Ovary (tissue), 9 donors: ENCODE results near the gene KCTD5. TPM values are rescaled to one million over a fixed set of nuclear protein-coding genes. Genes with fewer than 3 reads are reported as not detected.

Experiments used
- DNase-seq, 5 donors: peaks; one replicate each; pipeline ENCODE4 v3.0.0-alpha.2; 2019 to 2020
- H3K27ac ChIP-seq, 2 donors: fragments of 200-600 bp; one replicate each; pipeline versions ENCODE4 v1.5.1 to v1.8.0; 2019 to 2022
- H3K27me3 ChIP-seq: fragments of 200-600 bp; one replicate; pipeline ENCODE4 v1.8.0; 2022
- H3K36me3 ChIP-seq: fragments of 200-600 bp; sonication (generic); one replicate; pipeline ENCODE4 v1.5.1; 2019
- H3K4me1 ChIP-seq: one replicate; pipeline ENCODE4 v1.8.1; 2013; ENCODE audit warnings: mild to moderate bottlenecking, moderate library complexity; ENCODE audit not compliant: insufficient read depth
- H3K4me3 ChIP-seq: fragments of 200-600 bp; sonication (generic); one replicate; pipeline ENCODE4 v1.5.1; 2017
- H3K9me3 ChIP-seq, 2 donors: fragments of 200-600 bp in 1 of 2; sonication (generic) in 1 of 2; one replicate each; pipeline versions ENCODE4 v1.5.1 to v1.8.1; 2013 to 2019; ENCODE audit warnings: mild to moderate bottlenecking in 1 of 2, moderate library complexity in 1 of 2
- CTCF ChIP-seq, 3 donors: fragments of 450-650 bp in 2 of 3; fragments of 200-600 bp in 1 of 3; IDR thresholded peaks; one replicate each; pipeline versions ENCODE4 v1.5.1 to v1.8.0; 2016 to 2022; ENCODE audit warnings: antibody characterized with exemption in 3 of 3, mild to moderate bottlenecking in 1 of 3
- EP300 ChIP-seq: sonication (generic); formaldehyde crosslinking; IDR thresholded peaks from one replicate; pipeline ENCODE4 v1.6.1; 2017; ENCODE audit warnings: antibody characterized with exemption
- POLR2A ChIP-seq: fragments of 450-650 bp; IDR thresholded peaks from one replicate; pipeline ENCODE4 v1.6.1; 2017; ENCODE audit warnings: antibody characterized with exemption, mild to moderate bottlenecking, moderate library complexity
- WGBS, 3 donors: extraction: QIAGEN DNeasy Blood & Tissue Kit in 1 of 3; methylation state at CpG; one replicate each; pipeline versions ENCODE4 v1.1.5 to v1.1.7; 2013 to 2017; 5-methylcytosine and 5-hydroxymethylcytosine counted together
- intact Hi-C, 4 donors: fragments of 100-400 bp; cut with DNase I; formaldehyde crosslinking; loops; one replicate each; pipeline versions ENCODE4 v1.11.0 to v1.15.1; 2022 to 2023
- polyA plus RNA-seq, 2 donors: library from polyadenylated mRNA; stranded (reverse); fragments of 200-250 nt in 1 of 2; fragments of 350-450 nt in 1 of 2; fragmentation: Illumina TruSeq in 1 of 2; extraction: RNeasy Lipid Tissue Mini Kit (QIAGEN cat#74804) in 1 of 2; gene quantifications; one replicate each; pipeline ENCODE4 v1.2.3, GENCODE V29; 2013 to 2014
- total RNA-seq, 7 donors: library from RNA; depleted of rRNA in 2 of 7; stranded (reverse); fragments of >200 nt in 2 of 7; fragmentation: NEBNext Ultra II Directional in 3 of 7; extraction: Animal tissue kit (Norgen Biotek cat#: 25700) in 3 of 7; gene quantifications; one replicate each; pipeline versions ENCODE4 v1.1.0 to v1.2.4, GENCODE V29; 2016 to 2023
- donor health status: DM: no; HTN: no; CAD: no; lungs with moderate emphysema.
- donor health status: DM: no; HTN: no; CAD: no.
- donor health status: Bipolar disorder and iron deficiency.
- donor health status: DM: yes; HTN: yes; CAD: no.
- donor health status: DM: no; HTN: no; CAD: no.
- donor health status: DM: yes; HTN: yes; CAD: no.

KCTD5 gene
- total and polyA plus RNA-seq, 9 donors, result 12.2 to 19.8 (median 13.3) TPM

- WGBS, 3 donors, result 62 to 88% (median 77%) methylated on average over 9 of the region's 9 CpGs
- intact Hi-C loops, result no loop called here
- no peak overlapping the region for H3K4me3 ChIP-seq
- DNase-seq, result no peak
- TF ChIP-seq POLR2A, result no peak
- TF ChIP-seq EP300, result no peak
- no peak for TF ChIP-seq CTCF (IDR thresholded peaks at IDR 0.05)
- no peaks in the 10 kb centered on the region for H3K36me3 ChIP-seq
- no peak overlapping the region for H3K27ac ChIP-seq
- H3K27me3 ChIP-seq, result no peaks in the 10 kb centered on the region
- no peaks in the 10 kb centered on the region for H3K4me1 ChIP-seq
- no peaks in the 10 kb centered on the region for H3K9me3 ChIP-seq
Measured at GRCh38 chr16:2745961-2746360, 63.6 kb downstream of the KCTD5 start.

GRCh38 chr16:2748757-2749455 lies 66.6 kb downstream of the KCTD5 start:
- intact Hi-C loops, result no loop called here
- Histone ChIP-seq H3K27me3 (no peaks in the 10 kb centered on the region), H3K36me3 (no peaks in the 10 kb centered on the region), H3K9me3 (no peaks in the 10 kb centered on the region), H3K27ac (no peak overlapping the region), H3K4me1 (peaks cover 7% of the 10 kb centered on the region), H3K4me3 (no peak overlapping the region)
- no peak for TF ChIP-seq POLR2A
- no peak for TF ChIP-seq EP300
- no peak for TF ChIP-seq CTCF (IDR thresholded peaks at IDR 0.05)
- no peak for DNase-seq
- 51 to 69% (median 58%) methylated on average over 7 of the region's 7 CpGs for WGBS, 3 donors

GRCh38 chr16:2749476-2749875 lies 67.2 kb downstream of the KCTD5 start:
- intact Hi-C loops, result no loop called here
- WGBS, 3 donors, result 94 to 97% (median 96%) methylated on average over 5 of the region's 5 CpGs
- DNase-seq, result no peak

GRCh38 chr16:2749936-2750335 lies 67.6 kb downstream of the KCTD5 start:
- DNase-seq, result no peak
- H3K4me1 ChIP-seq, result peaks cover 13% of the 10 kb centered on the region
- H3K27me3 ChIP-seq, result no peaks in the 10 kb centered on the region
- intact Hi-C loops, result no loop called here
- H3K4me3 ChIP-seq, result no peak overlapping the region
- no peak overlapping the region for H3K27ac ChIP-seq
- no peaks in the 10 kb centered on the region for H3K9me3 ChIP-seq
- TF ChIP-seq POLR2A, result no peak
- TF ChIP-seq EP300, result no peak
- no peak for TF ChIP-seq CTCF (IDR thresholded peaks at IDR 0.05)
- no peaks in the 10 kb centered on the region for H3K36me3 ChIP-seq
- 92 to 94% (median 93%) methylated on average over 6 of the region's 6 CpGs for WGBS, 3 donors

More at GRCh38 chr16:2749476-2749875, 67.2 kb downstream of the KCTD5 start:
- Histone ChIP-seq H3K4me3 (no peak overlapping the region), H3K27me3 (no peaks in the 10 kb centered on the region), H3K4me1 (peaks cover 12% of the 10 kb centered on the region), H3K9me3 (no peaks in the 10 kb centered on the region), H3K27ac (no peak overlapping the region), H3K36me3 (no peaks in the 10 kb centered on the region)
- TF ChIP-seq CTCF (IDR thresholded peaks at IDR 0.05), result no peak
- no peak for TF ChIP-seq EP300
- TF ChIP-seq POLR2A, result no peak
